Body of pancreas (tissue), 4 donors: ENCODE data around the gene RFK. TPM values are rescaled to one million over a fixed set of nuclear protein-coding genes. Genes with fewer than 3 reads are reported as not detected.

Experiments
- ATAC-seq: fragments of 150-250 bp; one replicate; pipeline ENCODE4 v1.9.1; 2016
- DNase-seq, 4 donors: peaks; one replicate each; pipeline ENCODE4 v3.0.0-alpha.2; 2019
- H3K27ac ChIP-seq, 4 donors: fragments of 200-600 bp; sonication (generic); 1 replicate in 3 of 4; 2 replicates in 1 of 4; pipeline versions ENCODE4 v1.5.1 to v1.6.1; 2016 to 2019; ENCODE audit warnings: mild to moderate bottlenecking in 1 of 4, mixed read lengths in 1 of 4, moderate library complexity in 1 of 4
- H3K27me3 ChIP-seq, 2 donors: fragments of 200-600 bp; sonication (generic); one replicate each; pipeline ENCODE4 v1.6.0; 2016; ENCODE audit warnings: mild to moderate bottlenecking in 1 of 2
- H3K36me3 ChIP-seq, 2 donors: fragments of 200-600 bp; sonication (generic); replicated peaks in 1 of 2; 2 replicates each; pipeline ENCODE4 v1.5.1; 2016; ENCODE audit warnings: low read depth in 2 of 2; ENCODE audit not compliant: insufficient read depth in 1 of 2
- H3K4me1 ChIP-seq: fragments of 200-600 bp; sonication (generic); one replicate; pipeline ENCODE4 v1.6.0; 2016
- H3K4me3 ChIP-seq, 2 donors: fragments of 200-600 bp; sonication (generic); 1 replicate in 1 of 2; 2 replicates in 1 of 2; pipeline ENCODE4 v1.5.1; 2016 to 2019
- H3K9me3 ChIP-seq, 3 donors: fragments of 200-600 bp; sonication (generic); 1 replicate in 2 of 3; 2 replicates in 1 of 3; pipeline ENCODE4 v1.5.1; 2016
- POLR2A ChIP-seq, 3 donors: fragments of 450-650 bp; IDR thresholded peaks; one replicate each; pipeline ENCODE4 v1.6.1; 2016; ENCODE audit warnings: antibody characterized with exemption in 3 of 3, mild to moderate bottlenecking in 2 of 3
- WGBS, 2 donors: methylation state at CpG; one replicate each; pipeline ENCODE4 v1.1.5; 2017; 5-methylcytosine and 5-hydroxymethylcytosine counted together
- intact Hi-C: fragments of 100-400 bp; cut with DNase I; formaldehyde crosslinking; loops from one replicate; pipeline ENCODE4 v1.15.1; 2023
- total RNA-seq, 2 donors: library from RNA; depleted of rRNA; stranded (reverse); fragments of >200 nt; gene quantifications; one replicate each; pipeline ENCODE4 v1.1.0, GENCODE V29; 2016
- TF ChIP-seq, protein P1 (sequence below), 7 experiments: fragments of 450-650 bp in 4 of 7; fragments of 200-600 bp in 3 of 7; sonication (generic) in 3 of 7; IDR thresholded peaks; one replicate each; pipeline ENCODE4 v1.5.1; 2016 to 2019; ENCODE audit warnings: antibody characterized with exemption in 7 of 7

RFK gene
- total RNA-seq, 2 donors from 2014 or later, result 7.6 to 13.0 TPM

DNA sequence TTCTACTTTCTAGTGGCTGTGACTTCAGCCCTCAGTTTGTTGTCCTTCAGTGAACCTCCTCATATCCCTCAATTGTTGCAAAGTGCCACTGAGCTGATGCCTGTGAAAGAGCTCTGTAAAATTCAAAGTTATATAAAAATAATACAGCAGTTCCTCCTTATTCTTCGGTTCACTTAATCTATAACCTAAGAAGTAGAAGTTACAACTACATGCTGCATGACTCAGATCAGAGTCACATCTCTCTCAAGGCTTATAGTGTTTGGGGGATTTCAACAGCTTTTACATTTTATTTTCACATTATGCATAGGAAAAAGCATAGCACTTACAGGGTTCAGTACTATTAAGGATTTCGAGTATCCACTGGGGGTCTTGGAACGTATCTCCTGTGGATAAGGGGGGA lies 39.6 kb upstream of the RFK start:
- H3K4me3 ChIP-seq, result no peak overlapping the region
- no peaks in the 10 kb centered on the region for H3K27me3 ChIP-seq
- WGBS, 2 donors, result 68 to 76% methylated on average over 3 of the region's 3 CpGs
- intact Hi-C loops, result no loop called here
- DNase-seq (no peak), ATAC-seq (no peak)
- H3K27ac ChIP-seq, result no peak overlapping the region
- no peak for TF ChIP-seq POLR2A (IDR thresholded peaks at IDR 0.05)
- TF ChIP-seq, protein P1, sequence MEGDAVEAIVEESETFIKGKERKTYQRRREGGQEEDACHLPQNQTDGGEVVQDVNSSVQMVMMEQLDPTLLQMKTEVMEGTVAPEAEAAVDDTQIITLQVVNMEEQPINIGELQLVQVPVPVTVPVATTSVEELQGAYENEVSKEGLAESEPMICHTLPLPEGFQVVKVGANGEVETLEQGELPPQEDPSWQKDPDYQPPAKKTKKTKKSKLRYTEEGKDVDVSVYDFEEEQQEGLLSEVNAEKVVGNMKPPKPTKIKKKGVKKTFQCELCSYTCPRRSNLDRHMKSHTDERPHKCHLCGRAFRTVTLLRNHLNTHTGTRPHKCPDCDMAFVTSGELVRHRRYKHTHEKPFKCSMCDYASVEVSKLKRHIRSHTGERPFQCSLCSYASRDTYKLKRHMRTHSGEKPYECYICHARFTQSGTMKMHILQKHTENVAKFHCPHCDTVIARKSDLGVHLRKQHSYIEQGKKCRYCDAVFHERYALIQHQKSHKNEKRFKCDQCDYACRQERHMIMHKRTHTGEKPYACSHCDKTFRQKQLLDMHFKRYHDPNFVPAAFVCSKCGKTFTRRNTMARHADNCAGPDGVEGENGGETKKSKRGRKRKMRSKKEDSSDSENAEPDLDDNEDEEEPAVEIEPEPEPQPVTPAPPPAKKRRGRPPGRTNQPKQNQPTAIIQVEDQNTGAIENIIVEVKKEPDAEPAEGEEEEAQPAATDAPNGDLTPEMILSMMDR (IDR thresholded peaks at IDR 0.05), result no peak
- no peaks in the 10 kb centered on the region for H3K4me1 ChIP-seq
- no peaks in the 10 kb centered on the region for H3K36me3 ChIP-seq
- no peaks in the 10 kb centered on the region for H3K9me3 ChIP-seq

DNA sequence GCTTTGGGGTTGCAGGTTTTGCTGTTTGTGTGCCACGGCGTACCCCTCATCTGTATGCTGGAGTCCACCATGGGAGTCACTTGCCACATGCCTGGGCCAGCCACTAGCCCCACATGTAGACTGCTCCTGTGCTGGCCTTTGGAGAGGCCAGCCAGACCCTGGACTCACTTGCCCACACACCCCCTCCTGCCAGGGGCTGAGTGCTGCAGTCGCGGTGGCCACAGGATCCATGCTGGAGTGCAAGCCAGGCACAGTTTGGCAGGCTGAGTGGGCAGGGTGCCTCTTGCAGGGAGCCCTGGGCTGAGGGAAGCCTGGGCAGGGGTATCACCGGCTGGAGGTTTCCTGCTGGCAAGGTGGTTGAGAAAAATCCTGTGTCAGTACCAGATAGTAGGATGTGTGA lies 39.2 kb upstream of the RFK start:
- Histone ChIP-seq H3K27me3 (no peaks in the 10 kb centered on the region), H3K27ac (no peak overlapping the region), H3K36me3 (no peaks in the 10 kb centered on the region), H3K4me1 (no peaks in the 10 kb centered on the region), H3K9me3 (no peaks in the 10 kb centered on the region), H3K4me3 (no peak overlapping the region)
- TF ChIP-seq, protein P1 (IDR thresholded peaks at IDR 0.05), result no peak
- TF ChIP-seq POLR2A (IDR thresholded peaks at IDR 0.05), result no peak
- WGBS, 2 donors, result 88% methylated on average over 5 of the region's 5 CpGs; no CpG with 5 or more reads in 1 of the 2 donors
- ATAC-seq (no peak), DNase-seq (no peak)
- intact Hi-C loops, result no loop called here

DNA sequence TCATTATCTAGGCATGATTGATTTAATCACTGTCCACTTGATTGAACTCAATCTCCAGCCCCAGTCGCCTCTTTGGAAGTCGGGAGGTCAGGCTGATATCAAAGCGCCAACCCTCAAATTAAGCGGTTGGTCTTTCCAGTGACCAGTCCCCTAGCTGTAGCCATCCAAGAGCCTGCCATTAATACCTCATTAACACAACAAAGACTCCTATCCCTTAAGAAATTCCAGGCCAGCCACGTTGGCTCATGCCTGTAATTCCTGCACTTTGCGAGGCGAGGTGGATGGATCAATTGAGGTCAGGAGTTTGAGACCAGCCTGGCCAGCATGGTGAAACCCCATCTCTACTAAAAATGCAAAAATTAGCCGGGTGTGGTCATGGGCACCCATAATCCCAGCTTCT lies 37.4 kb upstream of the RFK start:
- no peak overlapping the region for H3K27ac ChIP-seq
- H3K36me3 ChIP-seq, result no peaks in the 10 kb centered on the region
- intact Hi-C loops, result no loop called here
- ATAC-seq (no peak), DNase-seq (no peak)
- 76 to 85% methylated on average over 8 of the region's 8 CpGs for WGBS, 2 donors
- no peak overlapping the region for H3K4me3 ChIP-seq
- TF ChIP-seq, protein P1 (IDR thresholded peaks at IDR 0.05), result no peak
- TF ChIP-seq POLR2A (IDR thresholded peaks at IDR 0.05), result no peak
- no peaks in the 10 kb centered on the region for H3K27me3 ChIP-seq
- no peaks in the 10 kb centered on the region for H3K4me1 ChIP-seq
- no peaks in the 10 kb centered on the region for H3K9me3 ChIP-seq

DNA sequence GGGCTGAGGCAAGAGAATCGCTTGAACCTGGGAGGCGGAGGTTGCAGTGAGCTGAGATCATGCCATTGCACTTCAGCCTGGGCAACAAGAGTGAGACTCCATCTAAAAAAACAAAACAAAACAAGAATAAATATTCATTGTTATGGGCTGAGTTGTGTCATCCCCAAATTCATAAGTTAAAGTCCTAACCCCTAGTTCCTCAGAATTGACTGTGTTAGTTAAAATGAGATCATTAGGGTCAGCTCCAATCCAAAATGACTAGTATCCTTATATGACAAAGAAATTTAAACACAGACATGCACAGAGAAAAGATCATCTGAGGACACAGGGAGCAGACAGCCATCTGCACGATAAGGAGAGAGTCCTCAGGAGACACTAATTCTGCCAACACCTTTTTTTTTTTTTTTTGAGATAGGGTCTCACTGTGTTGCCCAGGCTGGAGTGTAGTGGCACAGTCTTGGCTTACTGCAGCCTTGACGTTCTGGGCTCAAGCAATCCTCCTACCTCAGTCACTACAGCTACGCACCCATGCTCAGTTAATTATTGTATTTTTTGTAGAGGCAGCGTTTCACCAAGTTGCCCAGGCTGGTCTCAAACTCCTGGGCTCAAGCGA lies 32.7 kb upstream of the RFK start:
- 74 to 86% methylated on average over 7 of the region's 7 CpGs for WGBS, 2 donors
- Histone ChIP-seq H3K4me3 (no peak overlapping the region), H3K4me1 (no peaks in the 10 kb centered on the region), H3K27ac (no peak overlapping the region), H3K36me3 (no peaks in the 10 kb centered on the region), H3K9me3 (no peaks in the 10 kb centered on the region), H3K27me3 (no peaks in the 10 kb centered on the region)
- no peak for DNase-seq
- ATAC-seq, result no peak
- intact Hi-C loops, result no loop called here
- TF ChIP-seq, protein P1 (IDR thresholded peaks at IDR 0.05), result no peak
- TF ChIP-seq POLR2A (IDR thresholded peaks at IDR 0.05), result no peak
